ENCODE measurements around the gene ASIC1.
A peak's percentile ranks its signal among the peaks of the same experiment; 100 is the strongest.

ASIC1 gene

GRCh38 chr12:50107416-50108268, 50.2 kb downstream of the ASIC1 start:
- no peak for DNase-seq (ENCODE audit: low spot score)

- no peak for DNase-seq (ENCODE audit: low spot score)
These were observed 51.9 kb downstream of the ASIC1 start for GRCh38 chr12:50109319-50109718.

- DNase-seq (ENCODE audit: low spot score): peak; percentile 58
These were observed 52.8 kb downstream of the ASIC1 start for GRCh38 chr12:50110127-50110761.

- peak; percentile 68 for DNase-seq (ENCODE audit: low spot score)
These were observed 53.5 kb downstream of the ASIC1 start for GRCh38 chr12:50110762-50111351.

GRCh38 chr12:50111395-50111692, 53.9 kb downstream of the ASIC1 start:
- DNase-seq (ENCODE audit: low spot score): no peak

- DNase-seq (ENCODE audit: low spot score): peak; percentile 95
These were observed 54.5 kb downstream of the ASIC1 start, which contains the start of gene COX14 for GRCh38 chr12:50111693-50112455. Gene COX14, plus strand, starts transcription at chr12:50112236. Its CDS starts 7,808 bp downstream, at chr12:50120044.

GRCh38 chr12:50112456-50113218, 55.2 kb downstream of the ASIC1 start:
- DNase-seq (ENCODE audit: low spot score): no peak

- DNase-seq (ENCODE audit: low spot score): no peak
These were observed 59.7 kb downstream of the ASIC1 start for GRCh38 chr12:50117057-50117622.

GRCh38 chr12:50119387-50119786, 62.0 kb downstream of the ASIC1 start:
- no peak for DNase-seq (ENCODE audit: low spot score)

GRCh38 chr12:50120521-50120920, 63.1 kb downstream of the ASIC1 start:
- peak; percentile 79 for DNase-seq (ENCODE audit: low spot score)

- DNase-seq (ENCODE audit: low spot score): no peak
These were observed 63.6 kb downstream of the ASIC1 start for GRCh38 chr12:50120953-50121352.

GRCh38 chr12:50121641-50122040, 64.2 kb downstream of the ASIC1 start:
- no peak for DNase-seq (ENCODE audit: low spot score)

- DNase-seq (ENCODE audit: low spot score): no peak
These were observed 65.8 kb downstream of the ASIC1 start for GRCh38 chr12:50123203-50123602.

- no peak for DNase-seq (ENCODE audit: low spot score)
These were observed 70.2 kb downstream of the ASIC1 start for GRCh38 chr12:50127546-50127945.

- DNase-seq (ENCODE audit: low spot score): no peak
These were observed 71.9 kb downstream of the ASIC1 start for GRCh38 chr12:50129290-50129689.

- DNase-seq (ENCODE audit: low spot score): peak; percentile 47
These were observed 75.2 kb downstream of the ASIC1 start for GRCh38 chr12:50132505-50133135.

All from D341Med (cell line).